PFSK-1 (cell line): ENCODE results near the gene WNT7B.

Experiments used
- FOXP2 ChIP-seq: optimal IDR thresholded peaks from 2 replicates; pipeline ENCODE3; 2011; ENCODE audit warnings: borderline replicate concordance, control low read depth, inconsistent platforms; ENCODE audit not compliant: insufficient read depth; ENCODE audit errors: extremely low read length, extremely low read depth
- POLR2AphosphoS5 ChIP-seq: IDR thresholded peaks from 2 replicates; pipeline ENCODE4 v1.6.1; 2012; ENCODE audit warnings: low read depth, mild to moderate bottlenecking, control low read depth, low read length, moderate library complexity
- REST ChIP-seq, 2 experiments: IDR thresholded peaks; 2 replicates each; pipeline versions ENCODE4 v1.6.1 to v1.8.0; 2011 to 2012; ENCODE audit warnings: low read depth in 2 of 2, low read length in 2 of 2, control low read depth in 1 of 2, inconsistent platforms in 1 of 2, mild to moderate bottlenecking in 1 of 2, moderate library complexity in 1 of 2; ENCODE audit not compliant: insufficient read depth in 1 of 2
- SIN3A ChIP-seq: IDR thresholded peaks from 2 replicates; pipeline ENCODE4 v1.6.1; 2012; ENCODE audit warnings: mild to moderate bottlenecking, low read length, moderate library complexity, borderline replicate concordance; ENCODE audit not compliant: insufficient read depth
- TAF1 ChIP-seq: IDR thresholded peaks from 2 replicates; pipeline ENCODE4 v1.6.1; 2012; ENCODE audit warnings: low read length, control low read depth, borderline replicate concordance; ENCODE audit not compliant: insufficient read depth

The WNT7B gene

GRCh38 chr22:46017166-46017565 is 40.2 kb upstream of the WNT7B start:
- TF ChIP-seq TAF1 (no peak), FOXP2 (no peak), SIN3A (no peak), POLR2AphosphoS5 (no peak), REST (IDR thresholded peaks at IDR 0.05; ENCODE audit: insufficient read depth in 1 of 2, low read depth in 2 of 2, low read length in 2 of 2) (no peak)

- peak in 1 of 2 experiments; percentile 40; a peak in 1 of 4 replicates for TF ChIP-seq REST (IDR thresholded peaks at IDR 0.05; ENCODE audit: insufficient read depth in 1 of 2, low read depth in 2 of 2, low read length in 2 of 2)
- no peak for TF ChIP-seq FOXP2
- peak; percentile 27; the same call in 1 of the 2 replicates for TF ChIP-seq SIN3A
- peak; percentile 20; the same call in 1 of the 2 replicates for TF ChIP-seq POLR2AphosphoS5
Measured at GRCh38 chr22:46013460-46014416, 36.8 kb upstream of the WNT7B start.

- TF ChIP-seq FOXP2: no peak
- TF ChIP-seq TAF1: no peak
- TF ChIP-seq SIN3A: no peak
- no peak for TF ChIP-seq REST (IDR thresholded peaks at IDR 0.05; ENCODE audit: insufficient read depth in 1 of 2, low read depth in 2 of 2, low read length in 2 of 2)
- TF ChIP-seq POLR2AphosphoS5: no peak
Measured at GRCh38 chr22:46012881-46013281, 35.9 kb upstream of the WNT7B start.

- TF ChIP-seq REST (IDR thresholded peaks at IDR 0.05; ENCODE audit: insufficient read depth in 1 of 2, low read depth in 2 of 2, low read length in 2 of 2) (no peak), SIN3A (no peak), TAF1 (no peak), FOXP2 (no peak), POLR2AphosphoS5 (no peak)
Measured at GRCh38 chr22:46012182-46012880, 35.4 kb upstream of the WNT7B start.
